GM12865 (cell line): Measurements from ENCODE around the gene CYTH4.
A peak's percentile ranks its signal among the peaks of the same experiment; 100 is the strongest.

Experiments used
- DNase-seq: peaks from one replicate; pipeline ENCODE4 v3.0.0; 2010; ENCODE audit warnings: low read depth
- H3K4me3 ChIP-seq: 2 replicates; pipeline ENCODE4 v1.5.1; 2011; ENCODE audit warnings: mild to moderate bottlenecking, low read depth, low read length, control low read depth
- TF ChIP-seq, protein P1 (sequence below): IDR thresholded peaks from 2 replicates; pipeline ENCODE4 v1.5.1; 2011; ENCODE audit warnings: low read length, control low read depth, low read depth, inconsistent platforms; ENCODE audit not compliant: insufficient read depth; ENCODE audit errors: missing control alignments

Gene CYTH4

DNA sequence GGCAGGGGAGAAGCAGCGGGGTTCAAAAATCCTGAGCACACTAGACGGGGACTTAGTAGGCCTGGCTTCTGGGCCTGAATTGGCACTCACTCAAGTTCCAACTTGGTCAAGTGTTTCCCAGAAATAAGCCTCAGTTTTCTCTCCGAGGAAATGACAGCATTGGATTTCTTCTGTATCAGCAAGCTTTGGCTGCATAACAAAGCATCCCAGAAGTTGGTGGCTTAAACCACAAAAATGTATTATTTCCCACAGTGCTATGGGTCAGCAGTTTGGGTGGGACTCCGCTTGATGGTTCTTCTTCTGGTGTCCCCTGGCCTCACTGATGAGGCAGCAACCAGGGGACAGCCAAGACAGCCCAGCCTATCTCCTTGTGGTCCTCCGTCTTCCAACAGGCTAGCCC, 1.6 kb upstream of the CYTH4 start:
- no peak overlapping the region for H3K4me3 ChIP-seq
- no peak for DNase-seq
- TF ChIP-seq, protein P1, sequence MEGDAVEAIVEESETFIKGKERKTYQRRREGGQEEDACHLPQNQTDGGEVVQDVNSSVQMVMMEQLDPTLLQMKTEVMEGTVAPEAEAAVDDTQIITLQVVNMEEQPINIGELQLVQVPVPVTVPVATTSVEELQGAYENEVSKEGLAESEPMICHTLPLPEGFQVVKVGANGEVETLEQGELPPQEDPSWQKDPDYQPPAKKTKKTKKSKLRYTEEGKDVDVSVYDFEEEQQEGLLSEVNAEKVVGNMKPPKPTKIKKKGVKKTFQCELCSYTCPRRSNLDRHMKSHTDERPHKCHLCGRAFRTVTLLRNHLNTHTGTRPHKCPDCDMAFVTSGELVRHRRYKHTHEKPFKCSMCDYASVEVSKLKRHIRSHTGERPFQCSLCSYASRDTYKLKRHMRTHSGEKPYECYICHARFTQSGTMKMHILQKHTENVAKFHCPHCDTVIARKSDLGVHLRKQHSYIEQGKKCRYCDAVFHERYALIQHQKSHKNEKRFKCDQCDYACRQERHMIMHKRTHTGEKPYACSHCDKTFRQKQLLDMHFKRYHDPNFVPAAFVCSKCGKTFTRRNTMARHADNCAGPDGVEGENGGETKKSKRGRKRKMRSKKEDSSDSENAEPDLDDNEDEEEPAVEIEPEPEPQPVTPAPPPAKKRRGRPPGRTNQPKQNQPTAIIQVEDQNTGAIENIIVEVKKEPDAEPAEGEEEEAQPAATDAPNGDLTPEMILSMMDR: no peak

DNA sequence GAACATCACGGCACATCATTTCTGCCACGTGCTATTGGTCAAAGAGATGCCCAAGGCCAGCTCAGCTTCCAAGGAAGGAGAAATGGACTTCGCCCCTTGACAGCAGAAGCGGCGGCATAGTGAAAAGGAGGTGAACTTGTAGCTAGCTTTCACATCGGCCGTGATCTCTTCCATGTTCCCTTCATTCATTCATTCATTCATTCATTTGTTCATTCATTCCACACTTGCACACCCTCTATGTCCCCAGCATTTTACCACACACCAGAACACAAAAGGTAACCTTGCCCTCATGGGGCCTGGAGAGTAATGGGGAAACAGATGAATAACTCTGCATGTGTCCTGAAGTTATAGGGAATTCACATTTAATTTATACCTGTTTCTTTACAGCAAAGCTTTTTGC, 1.1 kb upstream of the CYTH4 start:
- DNase-seq: no peak
- TF ChIP-seq, protein P1: no peak
- no peak overlapping the region for H3K4me3 ChIP-seq

DNA sequence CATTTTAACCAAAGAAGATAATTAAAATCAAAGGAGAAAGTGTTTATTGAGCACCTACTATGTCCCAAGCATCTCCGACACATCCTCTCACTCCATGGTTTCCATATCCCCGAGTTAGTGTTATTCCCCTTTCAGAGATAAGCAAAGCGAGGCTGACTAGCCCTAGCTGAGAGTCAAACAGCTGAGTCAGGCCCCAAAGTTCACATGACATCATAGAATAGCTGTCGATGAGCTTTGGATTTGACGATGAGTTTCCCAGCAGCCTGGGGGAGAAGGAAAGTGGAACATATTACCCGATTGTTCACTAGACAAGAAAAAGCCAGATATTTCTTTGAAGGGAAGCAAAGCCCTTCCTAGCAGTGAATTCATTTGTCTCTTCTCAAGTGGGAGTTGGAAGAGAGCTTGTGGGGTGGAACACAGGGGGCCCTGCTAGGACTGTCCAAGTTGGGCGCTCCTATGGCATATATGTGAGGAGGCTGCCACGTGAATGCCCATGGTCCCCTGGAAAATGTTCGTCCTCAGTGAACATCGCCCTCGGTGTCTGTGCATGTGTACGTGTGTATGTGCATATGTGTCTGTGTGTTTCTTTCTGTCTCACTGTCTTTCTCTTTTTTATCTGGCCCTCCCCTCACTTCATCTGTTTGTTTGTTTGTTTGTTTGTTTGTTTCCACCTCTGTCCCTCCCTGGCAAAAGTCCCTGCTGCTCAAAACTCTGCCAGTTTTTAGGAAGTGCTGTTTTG, 493 bp upstream of the CYTH4 start:
- peak overlapping the region; percentile 70 for H3K4me3 ChIP-seq
- no peak for DNase-seq
- TF ChIP-seq, protein P1: no peak

DNA sequence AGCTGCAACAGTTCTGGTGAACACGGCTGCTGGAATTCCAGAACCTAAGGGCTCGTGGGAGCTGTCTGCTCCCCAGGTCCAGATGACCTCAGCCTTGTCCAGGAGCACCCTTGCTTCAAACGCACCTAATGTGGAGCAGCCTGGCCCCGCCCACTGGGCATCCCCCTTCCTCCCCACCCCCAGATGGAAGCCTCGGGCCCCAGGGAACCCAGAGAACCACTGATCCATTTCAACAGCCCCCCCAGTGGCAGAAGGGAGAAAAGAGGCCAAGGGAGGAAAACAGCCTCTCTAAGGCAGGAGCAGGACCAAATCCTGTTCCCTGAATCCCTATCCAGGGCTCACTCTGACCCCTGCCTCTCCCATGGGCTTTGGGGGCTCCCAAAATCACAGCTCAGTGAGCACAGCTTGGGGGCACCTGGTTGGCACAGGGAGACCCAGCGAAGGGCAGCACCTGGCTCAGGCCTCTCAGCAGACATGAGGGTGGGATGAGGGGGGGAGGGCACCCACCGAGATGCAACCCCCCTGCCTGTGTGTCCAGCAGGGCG, 1.2 kb downstream of the CYTH4 start:
- no peak for DNase-seq
- H3K4me3 ChIP-seq: peak overlapping the region; percentile 70
- TF ChIP-seq, protein P1: no peak

DNA sequence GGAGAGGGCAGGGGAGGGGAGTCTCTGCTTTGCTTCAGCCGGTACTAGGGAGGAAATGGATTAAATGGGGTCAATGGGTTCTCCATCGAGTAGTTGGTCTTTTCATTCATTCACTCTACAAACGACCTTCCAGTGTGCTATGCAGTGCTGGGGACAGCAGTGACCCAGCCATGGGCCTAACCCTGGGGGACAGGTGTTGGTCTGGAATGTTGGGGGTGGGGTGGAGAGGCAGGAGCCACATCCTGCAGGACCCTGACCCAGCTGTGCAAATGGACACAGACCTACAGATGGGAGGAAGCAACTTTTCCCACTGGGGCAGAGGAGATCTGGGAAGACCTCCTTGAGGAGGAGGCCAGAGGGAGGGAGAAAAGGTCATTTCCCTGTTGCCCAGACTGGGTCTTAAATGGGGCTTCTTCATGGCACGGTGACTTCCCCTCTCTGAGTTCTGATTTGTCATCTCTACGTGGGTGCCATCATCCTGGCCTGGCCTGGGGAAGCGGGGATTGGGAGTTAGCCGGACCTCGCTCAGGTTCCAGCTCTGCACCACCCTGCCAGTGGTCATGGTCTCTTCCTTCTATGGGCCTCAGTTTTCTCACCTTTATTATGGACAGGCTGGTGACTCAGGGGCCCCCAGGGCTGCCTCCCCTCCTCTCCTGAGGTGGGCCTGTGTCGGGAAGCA, 2.0 kb downstream of the CYTH4 start:
- TF ChIP-seq, protein P1: no peak
- no peak for DNase-seq
- H3K4me3 ChIP-seq: peak overlapping the region; percentile 70

DNA sequence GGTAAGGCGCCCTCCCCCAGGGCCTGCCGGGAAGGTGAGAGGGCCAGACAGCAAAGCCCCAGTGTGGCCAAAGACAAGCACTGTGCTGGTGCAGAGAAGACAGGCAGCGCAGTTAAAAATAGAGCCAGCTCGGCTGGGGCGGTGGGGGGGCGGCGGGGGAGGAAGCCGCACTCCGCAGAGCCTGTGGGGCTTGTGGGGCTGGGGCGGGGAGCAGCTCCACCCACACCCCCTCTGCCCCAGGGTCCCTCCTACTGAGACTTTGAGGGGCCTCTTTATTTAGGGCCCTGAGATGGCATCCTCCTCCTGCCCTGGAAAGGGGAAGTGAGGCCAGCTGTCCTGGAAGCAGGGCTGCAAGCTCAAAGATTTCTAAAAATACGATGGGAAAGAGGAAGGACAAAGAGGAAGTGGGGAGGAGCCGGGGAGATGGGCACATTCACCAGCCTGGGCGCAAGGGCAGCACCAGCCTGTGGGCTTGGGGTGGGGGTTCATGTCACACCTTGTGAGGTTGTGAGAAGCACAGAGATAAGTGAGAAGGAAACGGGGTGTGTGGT, 2.6 kb downstream of the CYTH4 start:
- TF ChIP-seq, protein P1: no peak
- DNase-seq: peak; percentile 64
- H3K4me3 ChIP-seq: peak overlapping the region; percentile 70
